Neural progenitor cell (in vitro differentiated cells): ENCODE results near the gene ARID5B.

ENCODE experiments used
- CTCF ChIP-seq: fragments of 200-600 bp; sonication (generic); IDR thresholded peaks from 2 replicates; pipeline ENCODE4 v1.5.1; 2017; ENCODE audit warnings: antibody characterized with exemption, mild to moderate bottlenecking
- EZH2 ChIP-seq: fragments of 200-600 bp; sonication (generic); IDR thresholded peaks from 2 replicates; pipeline ENCODE4 v1.6.1; 2017; ENCODE audit warnings: antibody characterized with exemption, mild to moderate bottlenecking, moderate library complexity
- EZH2phosphoT487 ChIP-seq: fragments of 200-600 bp; sonication (generic); IDR thresholded peaks from 2 replicates; pipeline ENCODE4 v1.6.1; 2017; ENCODE audit warnings: antibody characterized with exemption

- TF ChIP-seq CTCF (no peak), EZH2 (no peak), EZH2phosphoT487 (no peak)
Measured at GRCh38 chr10:62010366-62010765, 108.9 kb downstream of the ARID5B start.
